NCI-H187 (cell line): ENCODE results near the gene GPX4.

Source experiments
- DNase-seq, 2 experiments: peaks; one replicate each; lab custom pipeline; 2025; lab: John Stamatoyannopoulos, UW

GPX4 gene

DNA sequence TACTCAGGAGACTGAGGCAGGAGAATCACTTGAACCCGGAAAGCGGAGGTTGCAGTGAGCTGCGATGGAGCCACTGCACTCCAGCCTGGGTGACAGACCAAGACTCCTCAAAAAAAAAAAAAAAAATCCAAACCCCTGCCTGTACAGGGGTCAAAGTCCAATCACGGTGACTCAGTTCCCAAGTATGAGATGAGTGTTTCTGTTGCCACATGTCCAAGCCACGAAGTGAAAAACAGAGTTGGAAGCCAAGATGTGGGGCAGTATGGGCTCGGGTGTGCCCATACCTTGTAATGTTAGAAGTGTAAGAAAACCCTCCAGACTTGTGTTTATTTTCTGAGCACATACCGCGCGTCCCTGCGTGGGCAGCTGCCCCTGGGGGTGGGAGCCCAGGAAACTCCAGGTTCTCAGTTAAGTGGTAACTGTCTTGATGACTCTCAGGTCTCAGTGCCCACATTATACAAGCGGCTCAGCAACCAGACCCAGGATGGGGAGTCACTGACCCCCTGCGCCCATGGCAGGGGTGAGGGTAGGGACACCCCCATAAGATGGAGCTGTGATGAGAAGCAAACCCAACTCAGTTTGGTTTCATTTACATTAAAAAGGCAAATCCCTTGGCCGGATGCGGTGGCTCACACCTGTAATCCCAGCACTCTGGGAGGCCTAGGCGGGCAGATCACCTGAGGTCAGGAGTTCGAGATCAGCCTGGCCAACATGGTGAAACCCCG, 1.2 kb upstream of the GPX4 start:
- DNase-seq = no peak

DNA sequence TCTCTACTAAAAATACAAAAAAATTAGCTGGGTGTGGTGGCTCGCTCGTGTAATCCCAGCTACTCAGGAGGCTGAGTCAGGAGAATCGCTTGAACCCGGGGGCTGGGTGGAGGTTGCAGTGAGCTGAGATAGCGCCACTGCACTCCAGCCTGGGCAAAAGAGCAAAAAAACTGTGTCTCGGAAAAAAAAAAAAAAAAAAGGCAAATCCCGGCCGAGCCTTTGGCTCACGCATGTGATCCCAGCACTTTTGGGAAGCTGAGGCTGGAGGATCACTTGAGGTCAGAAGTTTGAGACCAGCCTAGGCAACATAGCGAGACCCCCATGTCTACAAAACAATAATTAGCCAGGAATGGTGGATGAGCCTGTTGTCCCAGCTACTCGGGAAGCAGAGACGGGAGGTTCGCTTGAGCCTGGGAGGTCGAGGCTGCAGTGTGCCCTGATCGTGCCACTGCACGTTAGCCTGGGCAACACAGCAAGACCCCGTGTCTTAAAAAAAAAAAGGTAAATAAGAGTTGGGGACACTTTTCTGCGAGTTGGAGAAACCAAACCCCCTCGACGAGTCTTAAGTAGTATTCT, 574 bp upstream of the GPX4 start:
- DNase-seq = no peak

DNA sequence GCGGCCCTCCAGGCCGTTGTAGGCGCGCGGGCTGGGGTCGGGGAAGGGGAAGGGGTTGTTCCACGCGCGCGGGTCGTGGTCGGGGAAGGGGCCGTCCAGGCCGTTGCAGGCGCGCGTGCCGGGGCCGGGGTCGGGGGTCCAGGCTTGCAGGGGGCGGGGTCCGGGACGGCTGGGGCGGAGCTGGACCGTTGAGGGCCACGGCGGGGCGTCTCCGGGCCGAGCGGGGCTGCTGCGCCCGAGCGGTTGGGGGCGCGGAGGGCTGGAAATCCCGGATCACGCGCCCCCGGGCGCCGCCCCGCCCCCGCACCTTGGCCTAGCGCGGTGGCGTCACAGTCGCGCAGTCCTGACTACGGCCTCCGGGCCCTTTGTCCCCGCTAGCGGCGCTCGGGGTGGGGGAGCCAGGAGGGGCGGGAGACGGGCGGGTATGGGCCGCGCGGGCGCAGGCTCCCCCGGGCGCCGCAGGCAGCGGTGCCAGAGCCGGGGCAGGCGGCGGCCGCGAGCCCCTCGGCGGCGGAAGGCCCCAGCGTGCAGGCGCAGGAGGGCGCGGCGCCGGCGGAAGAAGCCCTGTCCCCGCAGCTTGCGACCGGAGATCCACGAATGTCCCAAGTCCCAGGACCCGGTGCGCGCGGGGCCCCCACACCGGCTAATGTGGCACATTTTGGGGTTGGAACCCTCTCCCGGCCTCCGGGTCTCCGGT, 665 bp downstream of the GPX4 start:
- DNase-seq = no peak

DNA sequence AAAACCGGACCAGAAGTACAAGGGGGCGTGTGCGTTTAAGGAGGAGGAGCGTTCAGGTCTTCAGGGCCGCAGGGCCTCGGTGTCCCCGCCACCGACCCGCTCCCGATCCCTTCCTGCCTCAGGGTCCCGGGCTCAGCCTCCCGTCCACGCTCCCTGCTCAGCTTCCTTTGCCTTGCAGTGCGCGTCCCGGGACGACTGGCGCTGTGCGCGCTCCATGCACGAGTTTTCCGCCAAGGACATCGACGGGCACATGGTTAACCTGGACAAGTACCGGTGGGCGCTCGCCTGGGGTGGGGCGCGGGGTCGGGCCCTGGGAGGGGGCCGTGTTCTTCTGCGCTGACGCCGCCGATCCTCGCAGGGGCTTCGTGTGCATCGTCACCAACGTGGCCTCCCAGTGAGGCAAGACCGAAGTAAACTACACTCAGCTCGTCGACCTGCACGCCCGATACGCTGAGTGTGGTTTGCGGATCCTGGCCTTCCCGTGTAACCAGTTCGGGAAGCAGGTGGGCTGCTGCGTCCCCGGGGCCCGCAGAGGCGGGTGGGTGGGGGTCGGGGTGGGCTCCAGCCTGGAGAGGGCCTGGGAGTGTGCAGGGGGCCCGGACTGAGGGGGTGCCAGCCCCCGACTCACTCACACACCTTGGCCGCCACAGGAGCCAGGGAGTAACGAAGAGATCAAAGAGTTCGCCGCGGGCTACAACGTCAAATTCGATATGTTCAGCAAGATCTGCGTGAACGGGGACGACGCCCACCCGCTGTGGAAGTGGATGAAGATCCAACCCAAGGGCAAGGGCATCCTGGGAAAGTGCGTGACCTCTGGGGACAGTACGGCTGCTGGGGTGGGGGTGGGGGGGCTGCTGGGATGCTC, 1.4 kb downstream of the GPX4 start:
- no peak for DNase-seq

DNA sequence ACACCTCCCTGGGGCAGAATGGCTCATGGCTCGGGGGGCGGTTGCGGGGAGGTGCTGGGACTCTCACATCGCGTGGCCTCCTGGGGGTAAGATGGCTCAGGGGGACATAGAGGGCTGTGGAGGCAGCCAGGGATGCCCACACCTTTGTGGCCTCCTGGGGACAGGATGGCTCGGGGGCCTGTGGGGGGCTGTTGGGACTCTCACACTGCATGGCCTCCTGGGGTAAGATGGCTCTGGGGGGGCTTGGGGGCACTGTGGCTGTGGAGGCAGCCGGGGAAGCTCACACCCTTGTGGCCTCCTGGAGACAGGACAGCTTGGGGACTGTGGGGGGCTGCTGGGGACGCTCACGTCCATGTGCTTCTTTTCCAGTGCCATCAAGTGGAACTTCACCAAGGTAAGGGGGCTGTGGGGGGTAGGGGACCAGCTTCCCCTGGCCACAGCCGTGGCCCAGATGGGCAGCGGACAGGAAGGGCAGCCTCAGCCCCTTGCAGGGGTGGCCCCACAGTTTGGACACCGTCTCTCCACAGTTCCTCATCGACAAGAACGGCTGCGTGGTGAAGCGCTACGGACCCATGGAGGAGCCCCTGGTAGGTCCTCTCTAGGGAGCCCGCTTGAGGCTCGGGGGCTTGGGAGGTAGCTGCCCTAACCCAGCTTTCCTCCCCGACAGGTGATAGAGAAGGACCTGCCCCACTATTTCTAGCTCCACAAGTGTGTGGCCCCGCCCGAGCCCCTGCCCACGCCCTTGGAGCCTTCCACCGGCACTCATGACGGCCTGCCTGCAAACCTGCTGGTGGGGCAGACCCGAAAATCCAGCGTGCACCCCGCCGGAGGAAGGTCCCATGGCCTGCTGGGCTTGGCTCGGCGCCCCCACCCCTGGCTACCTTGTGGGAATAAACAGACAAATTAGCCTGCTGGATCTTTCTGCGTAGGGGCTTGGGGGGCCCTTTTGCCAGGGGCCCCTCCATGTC, 2.4 kb downstream of the GPX4 start:
- DNase-seq = no peak

DNA sequence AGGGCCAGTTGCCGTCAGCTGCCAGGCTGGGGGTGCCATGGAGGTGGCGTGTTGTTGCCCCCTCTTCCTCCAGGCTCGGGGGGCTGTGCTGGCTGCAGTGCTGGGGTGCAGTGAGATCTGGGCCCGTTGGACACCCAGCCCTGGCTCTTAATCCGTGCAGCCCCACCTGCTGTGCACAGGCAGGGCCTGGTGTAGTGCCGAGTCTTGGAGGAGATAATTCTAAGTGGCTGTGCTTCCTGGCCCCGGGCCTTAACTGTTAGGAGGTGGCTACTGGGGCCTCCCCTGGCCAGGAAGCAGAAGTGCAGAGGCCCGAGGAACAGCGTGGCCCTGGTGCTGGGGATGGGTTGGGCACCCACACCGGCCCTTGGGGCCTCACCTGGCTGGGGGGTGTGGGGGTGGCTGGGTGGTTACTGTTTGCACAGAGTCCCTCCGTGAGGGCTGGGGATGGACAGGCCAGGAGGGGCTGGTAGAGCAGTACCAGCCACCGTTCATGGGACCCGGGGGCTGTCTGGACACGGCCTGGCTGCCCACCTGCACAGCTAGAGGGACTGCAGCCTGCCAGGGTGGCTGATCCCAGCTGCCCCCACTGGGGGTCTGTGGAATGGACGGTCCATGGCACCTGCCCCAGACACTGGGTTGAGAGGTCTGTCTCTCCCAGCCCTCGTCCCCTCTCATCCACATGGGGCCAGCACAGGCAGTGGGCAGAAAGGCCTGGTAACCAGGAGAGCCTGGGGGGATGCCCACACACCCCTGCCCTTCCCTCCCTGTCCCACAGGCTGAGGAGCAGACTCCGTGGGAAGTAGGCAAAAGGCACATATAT, 3.3 kb downstream of the GPX4 start:
- no peak for DNase-seq

DNA sequence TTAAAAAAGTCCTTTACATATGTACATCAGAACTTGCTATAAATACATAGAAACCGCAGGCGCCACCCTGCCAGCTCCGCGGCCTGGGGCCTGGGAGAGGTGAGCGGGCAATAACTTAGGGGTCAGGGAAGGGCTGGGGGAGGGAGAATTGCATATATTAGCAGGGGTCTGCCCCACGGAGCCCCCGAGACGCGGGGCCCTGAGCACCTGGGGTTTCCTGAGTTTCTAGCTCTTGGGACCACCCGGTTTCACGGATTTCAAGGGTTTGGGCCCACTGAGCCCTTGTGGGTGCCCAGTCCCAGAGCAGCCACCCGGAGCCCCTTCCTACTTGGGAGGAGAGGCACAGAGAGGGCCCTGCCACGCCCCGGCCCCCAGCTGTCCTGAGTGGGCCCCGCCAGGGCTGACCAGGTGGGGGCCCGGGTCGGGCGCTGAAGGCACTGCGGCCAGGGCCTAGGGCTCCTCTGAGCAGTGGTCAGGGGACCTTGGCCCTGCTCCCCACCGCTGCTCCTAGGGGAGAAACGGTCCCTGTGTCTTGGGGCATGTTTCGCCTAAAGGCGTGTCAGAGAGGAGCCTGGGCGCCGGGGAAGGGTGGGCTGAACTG, 4.0 kb downstream of the GPX4 start:
- no peak for DNase-seq

DNA sequence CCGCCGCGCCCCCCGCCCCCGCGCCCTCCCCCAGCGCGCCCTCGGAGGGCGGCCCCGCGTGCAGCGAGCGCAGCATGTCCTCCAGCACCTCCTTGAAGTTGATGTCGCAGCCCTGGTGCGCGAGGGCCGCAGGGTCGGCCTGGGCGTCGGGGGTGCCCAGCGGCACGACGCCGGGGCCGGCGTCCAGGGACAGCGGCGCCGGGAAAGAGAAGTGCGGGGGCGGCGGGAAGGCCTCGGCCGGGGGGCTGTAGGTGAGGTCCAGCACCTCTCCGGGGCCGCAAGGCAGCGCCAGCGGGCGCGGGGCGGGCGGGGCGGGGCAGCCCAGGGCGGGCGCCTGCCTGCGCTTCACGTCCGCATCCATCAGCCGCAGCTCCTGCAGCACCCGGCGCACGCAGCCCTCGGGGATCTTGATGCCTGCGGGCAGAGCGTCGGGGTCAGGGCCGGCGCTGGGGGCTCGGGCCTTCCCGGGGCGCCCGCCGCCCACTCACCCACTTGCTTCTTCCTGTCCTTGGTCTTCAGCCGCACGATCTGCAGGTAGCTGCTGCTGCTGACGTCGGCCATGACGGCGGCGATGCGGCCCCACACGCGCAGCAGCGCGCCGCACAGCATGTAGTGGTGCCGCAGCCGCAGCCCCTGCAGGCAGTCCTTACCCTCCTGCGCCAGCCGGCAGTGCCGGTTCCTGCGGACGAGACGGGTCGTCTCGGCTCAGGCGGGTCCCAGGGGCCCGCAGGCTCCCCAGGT, 4.7 kb downstream of the GPX4 start:
- no peak for DNase-seq

DNA sequence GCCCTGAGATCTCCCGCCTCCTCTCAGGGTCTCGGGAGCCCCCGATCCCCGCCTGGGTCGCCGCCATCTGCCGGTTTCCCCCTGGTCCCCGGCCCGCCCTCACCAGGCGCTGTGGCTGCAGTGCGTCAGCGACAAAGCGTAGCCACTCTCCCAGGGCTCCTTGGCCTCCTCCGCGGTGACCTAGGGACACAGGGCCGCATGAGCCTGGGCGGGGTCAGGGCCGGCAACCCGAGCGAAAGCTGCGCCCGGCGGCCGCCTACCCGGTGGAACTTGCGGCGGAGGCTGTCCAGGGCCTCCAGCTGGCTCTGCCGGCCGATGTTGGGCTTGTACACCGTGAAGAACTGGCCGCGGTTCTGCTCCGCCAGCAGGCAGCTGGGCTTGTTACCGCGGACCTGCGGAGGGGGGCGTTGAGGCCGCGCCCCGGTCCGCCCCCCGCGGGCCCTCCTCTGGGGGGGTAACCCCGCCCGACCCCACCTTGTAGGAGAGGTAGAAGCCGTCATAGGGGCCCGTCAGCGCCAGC, 5.3 kb downstream of the GPX4 start:
- no peak for DNase-seq

DNA sequence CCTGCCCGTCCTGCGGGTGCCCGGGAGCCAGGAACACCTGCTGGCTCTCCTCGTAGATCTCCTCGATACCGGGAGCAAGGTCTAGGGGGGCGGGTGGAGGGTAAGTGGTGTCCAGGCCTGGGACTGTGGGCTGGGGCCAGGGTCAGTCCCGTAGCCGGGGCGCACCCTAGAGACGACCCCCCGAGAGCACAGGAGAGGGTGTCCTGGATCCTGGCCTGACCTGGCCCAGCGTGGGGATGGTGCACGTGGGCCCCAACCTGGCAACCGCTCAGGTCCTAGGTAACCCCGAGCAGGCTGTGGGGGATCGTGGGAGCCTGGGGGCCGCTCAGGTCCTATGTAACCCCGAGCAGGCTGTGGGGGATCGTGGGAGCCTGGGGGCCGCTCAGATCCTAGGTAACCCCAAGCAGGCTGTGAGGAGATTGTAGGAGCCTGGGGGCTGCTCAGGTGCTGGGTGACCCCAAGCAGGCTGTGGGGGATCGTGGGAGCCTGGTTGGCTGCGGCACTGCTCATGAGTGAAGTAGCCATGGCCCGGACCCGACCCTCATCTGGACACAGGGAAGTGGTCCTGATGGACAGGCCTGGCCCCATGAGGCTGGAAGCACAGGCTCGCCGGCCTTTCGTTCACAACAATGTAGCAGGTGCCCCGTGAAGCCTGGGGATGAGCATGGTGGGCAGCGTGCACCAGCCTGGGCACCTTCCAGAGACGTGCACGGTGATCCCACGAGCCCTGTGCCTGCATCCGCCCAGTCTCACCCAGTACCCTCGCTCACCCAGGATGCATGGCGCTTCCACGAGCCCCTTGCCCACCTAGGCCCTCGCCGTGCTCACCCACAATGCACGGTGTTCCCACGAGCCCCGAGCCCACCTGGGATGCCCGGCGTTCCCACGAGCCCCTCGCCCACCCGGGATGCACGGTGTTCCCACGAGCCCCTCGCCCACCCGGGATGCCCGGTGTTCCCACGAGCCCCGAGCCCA, 6.2 kb downstream of the GPX4 start:
- no peak for DNase-seq

DNA sequence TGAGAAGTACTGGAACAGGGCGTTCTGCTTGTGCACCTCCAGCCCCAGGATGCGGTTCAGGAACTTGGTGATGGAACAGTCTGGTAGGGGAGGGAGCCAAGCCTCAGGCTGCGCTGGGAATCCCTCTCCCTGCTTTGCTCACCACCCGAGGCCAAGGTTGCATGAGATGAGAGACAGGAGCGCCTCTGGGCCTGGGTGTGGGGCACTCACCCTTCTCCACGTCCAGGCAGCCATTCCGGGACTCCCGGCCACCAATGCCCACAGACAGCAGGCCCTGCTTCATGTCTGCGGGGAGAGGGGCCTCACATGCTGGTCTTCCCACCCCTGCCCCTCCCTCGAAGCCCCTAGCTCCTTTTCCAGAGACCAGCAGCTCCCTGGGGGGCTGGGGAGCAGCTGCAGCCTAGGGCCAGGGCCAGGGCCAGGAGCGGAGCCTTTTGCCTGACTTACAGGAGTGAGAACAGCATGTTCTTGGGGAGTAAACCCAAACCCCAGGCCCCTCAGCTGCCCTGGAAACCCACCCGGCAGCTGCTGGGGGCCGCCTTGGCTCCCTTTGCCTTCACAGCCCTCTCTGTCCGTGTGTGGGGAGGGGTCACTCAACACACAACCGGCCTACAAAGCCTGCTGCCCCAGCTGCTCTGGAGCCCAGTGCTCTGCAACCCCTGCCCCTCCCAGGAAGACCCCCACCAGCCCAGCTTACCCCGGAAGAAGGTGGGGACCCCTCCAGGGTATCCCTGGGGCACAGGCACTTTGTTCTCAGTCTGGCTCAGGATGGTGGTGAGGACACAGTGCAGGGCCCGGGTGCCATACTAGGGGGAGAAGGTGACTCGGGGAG, 7.2 kb downstream of the GPX4 start:
- no peak for DNase-seq

DNA sequence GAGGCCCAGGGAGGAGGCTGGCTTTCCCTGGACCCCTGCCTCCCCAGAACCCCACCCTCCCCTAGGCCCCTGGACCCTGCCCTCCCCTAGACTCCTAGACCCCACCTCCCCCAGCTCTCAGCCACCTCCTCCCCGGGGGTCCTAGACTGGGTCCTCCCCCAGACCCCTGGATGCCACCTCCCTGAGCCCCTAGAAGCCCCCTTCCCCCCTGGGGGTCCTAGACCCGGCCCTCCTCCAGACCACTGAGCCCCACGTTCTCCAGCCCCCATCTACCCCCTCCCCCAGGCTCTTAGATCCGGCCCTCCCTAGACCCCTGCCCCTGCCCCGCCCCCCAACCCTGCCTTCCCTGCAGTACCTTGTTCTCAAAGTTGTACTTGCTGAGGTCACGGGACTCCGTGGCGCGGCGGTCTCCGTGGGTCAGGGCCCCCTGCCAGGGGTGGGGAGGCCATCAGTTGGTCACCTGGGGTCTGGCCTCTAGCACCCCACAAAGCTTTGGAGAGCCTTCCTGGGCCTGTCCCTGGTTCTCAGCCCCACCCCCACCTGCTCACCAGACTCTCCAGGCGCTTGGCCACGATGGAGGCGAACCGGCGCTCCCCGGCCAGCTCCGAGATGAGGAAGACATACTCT, 8.0 kb downstream of the GPX4 start:
- DNase-seq = no peak

DNA sequence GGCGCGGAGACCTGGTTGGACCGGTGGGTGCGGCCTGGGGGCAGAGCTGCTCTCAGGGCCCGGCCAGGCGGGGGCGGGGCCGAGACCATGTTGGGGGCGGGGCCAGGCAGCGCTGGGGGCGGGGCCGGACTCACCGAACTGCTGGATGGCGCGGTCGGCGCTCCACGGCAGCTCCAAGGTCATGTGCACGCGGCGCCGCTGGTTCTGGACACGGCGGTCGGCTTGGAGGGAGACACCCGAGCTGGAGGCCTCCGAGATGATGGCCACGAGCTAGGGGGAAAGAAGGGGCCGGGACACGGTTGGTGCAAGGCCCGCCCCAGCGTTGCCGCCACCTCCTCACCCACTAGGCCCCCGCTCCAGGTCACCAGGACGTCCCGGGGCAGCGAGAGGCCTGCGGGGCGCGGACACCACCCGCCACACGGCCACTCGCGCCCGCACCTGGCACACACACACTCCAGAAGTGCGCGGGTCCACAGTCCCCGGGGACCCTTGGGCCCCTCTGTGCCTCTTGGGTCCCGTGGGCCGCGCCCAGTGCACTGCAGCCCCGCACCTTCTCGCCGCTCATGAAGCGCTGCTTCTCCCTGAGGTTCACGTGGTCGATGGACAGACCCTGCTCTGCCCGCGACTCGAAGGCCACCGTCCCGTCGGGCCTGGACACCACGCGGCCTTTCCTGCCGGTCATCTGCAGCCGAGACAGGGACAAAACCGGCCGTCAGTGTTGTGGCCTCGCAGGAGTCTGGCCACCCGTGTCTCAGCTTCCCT, 8.7 kb downstream of the GPX4 start:
- no peak for DNase-seq

DNA sequence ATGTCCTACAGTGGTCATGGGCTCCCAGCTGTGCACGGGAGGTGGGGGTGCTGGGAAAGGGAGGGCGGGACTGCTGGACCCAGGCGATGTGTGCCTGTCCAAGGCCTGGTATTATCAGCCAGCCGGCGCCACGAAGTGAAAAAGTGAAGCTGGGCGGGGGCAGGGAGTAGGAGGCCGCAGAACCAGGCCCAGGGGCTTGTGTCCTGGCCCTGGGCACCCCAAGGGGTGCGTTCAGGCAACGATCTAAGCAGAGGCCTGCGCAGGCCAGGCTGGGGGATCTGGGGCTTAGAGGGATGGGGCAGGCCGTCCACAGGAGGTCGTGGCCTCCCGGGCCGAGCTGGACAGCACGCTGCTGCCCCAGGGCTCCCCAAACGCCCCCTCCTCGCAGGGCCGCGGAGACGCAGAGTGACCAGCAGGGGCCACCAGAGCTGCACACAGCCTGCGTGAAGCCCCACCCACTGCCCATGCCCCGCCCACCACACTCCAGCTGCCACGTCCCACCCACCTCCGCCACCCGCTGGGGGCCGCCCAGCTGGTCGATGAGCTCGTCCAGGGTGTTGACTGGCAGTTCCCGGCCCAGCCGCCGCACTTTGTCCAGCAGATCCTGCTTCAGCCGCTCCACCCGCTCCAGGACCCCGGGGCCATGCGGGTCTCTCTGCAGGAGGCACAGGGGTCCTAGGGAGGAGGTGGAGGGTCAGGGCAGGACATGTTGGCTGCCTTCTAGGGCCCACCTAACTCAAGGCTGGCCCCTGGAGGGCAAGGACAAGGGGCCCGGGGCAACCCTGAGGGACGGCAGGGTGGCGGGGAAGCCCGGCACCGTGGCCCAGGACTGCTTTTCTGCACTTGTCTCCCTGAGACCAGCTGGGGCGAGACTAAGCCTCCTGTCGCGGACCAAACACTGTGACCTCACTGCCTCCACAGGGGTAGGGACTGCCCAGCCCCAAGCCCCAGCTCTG, 9.5 kb downstream of the GPX4 start:
- DNase-seq = peak; percentile 95 to 97
